ENCODE data around the gene SLC39A6. TPM values are rescaled to one million over a fixed set of nuclear protein-coding genes. Genes with fewer than 3 reads are reported as not detected.
"Not testable (repeated sequence)": the region's sequence is repeated elsewhere in the genome, so short reads cannot be mapped to it uniquely, and the experiment has no call there.

Gene SLC39A6
- total and polyA plus RNA-seq, 8 donors, result 33.8 to 62.9 (median 52.2) TPM

GRCh38 chr18:36095936-36096519 lies 33.1 kb downstream of the SLC39A6 start:
- ATAC-seq (peak; percentile 72), DNase-seq (peak in 2 of 4 donors; percentile 5 to 43)
- peak in 1 of 2 donors; percentile 41 for TF ChIP-seq CTCF (IDR thresholded peaks at IDR 0.05)

GRCh38 chr18:36094431-36094830 lies 34.7 kb downstream of the SLC39A6 start:
- no peak for TF ChIP-seq CTCF (IDR thresholded peaks at IDR 0.05)
- no peak overlapping the region for H3K4me3 ChIP-seq
- intact Hi-C loops (cut with DNase I), result no loop called here
- no peak for DNase-seq
- H3K4me1 ChIP-seq, result no peaks in the 10 kb centered on the region
- no peak overlapping the region for H3K27ac ChIP-seq
- H3K27me3 ChIP-seq, result no peaks in the 10 kb centered on the region
- no peaks in the 10 kb centered on the region for H3K9me3 ChIP-seq
- H3K36me3 ChIP-seq, result no peaks in the 10 kb centered on the region
- ATAC-seq, result no peak

More at GRCh38 chr18:36095936-36096519, 33.1 kb downstream of the SLC39A6 start:
- no peaks in the 10 kb centered on the region for H3K9me3 ChIP-seq
- H3K36me3 ChIP-seq, result no peaks in the 10 kb centered on the region
- no peaks in the 10 kb centered on the region for H3K27me3 ChIP-seq
- intact Hi-C loops (cut with DNase I), result no loop called here
- no peaks in the 10 kb centered on the region for H3K4me1 ChIP-seq
- H3K4me3 ChIP-seq, result no peak overlapping the region
- H3K27ac ChIP-seq, result no peak overlapping the region

- intact Hi-C loops (cut with DNase I); H3K9me3 ChIP-seq: not testable (repeated sequence)
These were observed 37.0 kb downstream of the SLC39A6 start for GRCh38 chr18:36092116-36092515.

GRCh38 chr18:36089001-36089400 lies 40.1 kb downstream of the SLC39A6 start:
- H3K27me3 ChIP-seq, result no peaks in the 10 kb centered on the region
- no peak overlapping the region for H3K27ac ChIP-seq
- intact Hi-C loops (cut with DNase I), result no loop called here
- no peak overlapping the region for H3K4me3 ChIP-seq
- no peak for TF ChIP-seq CTCF (IDR thresholded peaks at IDR 0.05)
- no peaks in the 10 kb centered on the region for H3K9me3 ChIP-seq
- ATAC-seq (no peak), DNase-seq (no peak)
- H3K36me3 ChIP-seq, result no peaks in the 10 kb centered on the region
- no peaks in the 10 kb centered on the region for H3K4me1 ChIP-seq

More at GRCh38 chr18:36092116-36092515, 37.0 kb downstream of the SLC39A6 start:
- ATAC-seq, H3K27me3 ChIP-seq, H3K4me3 ChIP-seq, H3K36me3 ChIP-seq, DNase-seq, H3K27ac ChIP-seq, H3K4me1 ChIP-seq: not testable (repeated sequence)

- Histone ChIP-seq H3K27me3 (no peaks in the 10 kb centered on the region), H3K9me3 (no peaks in the 10 kb centered on the region), H3K27ac (no peak overlapping the region), H3K36me3 (no peaks in the 10 kb centered on the region), H3K4me1 (no peaks in the 10 kb centered on the region), H3K4me3 (no peak overlapping the region)
- TF ChIP-seq CTCF (IDR thresholded peaks at IDR 0.05), result no peak
- DNase-seq (no peak), ATAC-seq (no peak)
- intact Hi-C loops (cut with DNase I), result no loop called here
These were observed 40.9 kb downstream of the SLC39A6 start for GRCh38 chr18:36088256-36088655.

GRCh38 chr18:36086186-36086585 lies 43.0 kb downstream of the SLC39A6 start:
- ATAC-seq, result no peak
- peaks cover 0 to 2% of the 10 kb centered on the region in 2 donors for H3K9me3 ChIP-seq
- no peak for TF ChIP-seq CTCF (IDR thresholded peaks at IDR 0.05)
- H3K27ac ChIP-seq, result no peak overlapping the region
- no peaks in the 10 kb centered on the region for H3K36me3 ChIP-seq
- DNase-seq, result no peak
- intact Hi-C loops (cut with DNase I), result no loop called here
- no peaks in the 10 kb centered on the region for H3K27me3 ChIP-seq
- H3K4me3 ChIP-seq, result no peak overlapping the region
- no peaks in the 10 kb centered on the region for H3K4me1 ChIP-seq
